Measurements from ENCODE around the gene SPAG8.

Gene SPAG8

GRCh38 chr9:35808433-35808832 lies 3.6 kb downstream of the SPAG8 start:
- no peaks in the 10 kb centered on the region for H3K4me1 ChIP-seq (ENCODE audit: control insufficient read depth, insufficient read depth, low read length)
- no peaks in the 10 kb centered on the region for H3K27me3 ChIP-seq (ENCODE audit: control insufficient read depth, insufficient read depth, low read length)
- no peak overlapping the region for H3K4me3 ChIP-seq (ENCODE audit: low read depth, low read length)
- H3K9me3 ChIP-seq (ENCODE audit: control insufficient read depth, insufficient read depth, low read length) = no peaks in the 10 kb centered on the region
- H3K36me3 ChIP-seq (ENCODE audit: control insufficient read depth, insufficient read depth, low read length) = peaks cover 31% of the 10 kb centered on the region
- H3K9ac ChIP-seq (ENCODE audit: low read depth, low read length) = no peak overlapping the region
- H3K27ac ChIP-seq (ENCODE audit: low read depth, low read length) = no peak overlapping the region

GRCh38 chr9:35806101-35806500 lies 6.0 kb downstream of the SPAG8 start:
- no peak overlapping the region for H3K27ac ChIP-seq (ENCODE audit: low read depth, low read length)
- peaks cover 41% of the 10 kb centered on the region for H3K36me3 ChIP-seq (ENCODE audit: control insufficient read depth, insufficient read depth, low read length)
- no peak overlapping the region for H3K9ac ChIP-seq (ENCODE audit: low read depth, low read length)
- H3K9me3 ChIP-seq (ENCODE audit: control insufficient read depth, insufficient read depth, low read length) = no peaks in the 10 kb centered on the region
- no peak overlapping the region for H3K4me3 ChIP-seq (ENCODE audit: low read depth, low read length)
- no peaks in the 10 kb centered on the region for H3K4me1 ChIP-seq (ENCODE audit: control insufficient read depth, insufficient read depth, low read length)
- no peaks in the 10 kb centered on the region for H3K27me3 ChIP-seq (ENCODE audit: control insufficient read depth, insufficient read depth, low read length)

GRCh38 chr9:35801328-35802128 lies 10.5 kb downstream of the SPAG8 start:
- H3K36me3 ChIP-seq (ENCODE audit: control insufficient read depth, insufficient read depth, low read length) = peaks cover 24% of the 10 kb centered on the region
- no peaks in the 10 kb centered on the region for H3K4me1 ChIP-seq (ENCODE audit: control insufficient read depth, insufficient read depth, low read length)
- H3K9ac ChIP-seq (ENCODE audit: low read depth, low read length) = no peak overlapping the region
- H3K27me3 ChIP-seq (ENCODE audit: control insufficient read depth, insufficient read depth, low read length) = no peaks in the 10 kb centered on the region
- no peak overlapping the region for H3K4me3 ChIP-seq (ENCODE audit: low read depth, low read length)
- no peaks in the 10 kb centered on the region for H3K9me3 ChIP-seq (ENCODE audit: control insufficient read depth, insufficient read depth, low read length)
- H3K27ac ChIP-seq (ENCODE audit: low read depth, low read length) = no peak overlapping the region

- H3K36me3 ChIP-seq (ENCODE audit: control insufficient read depth, insufficient read depth, low read length) = peaks cover 14% of the 10 kb centered on the region
- H3K9me3 ChIP-seq (ENCODE audit: control insufficient read depth, insufficient read depth, low read length) = no peaks in the 10 kb centered on the region
- H3K27ac ChIP-seq (ENCODE audit: low read depth, low read length) = no peak overlapping the region
- no peaks in the 10 kb centered on the region for H3K27me3 ChIP-seq (ENCODE audit: control insufficient read depth, insufficient read depth, low read length)
- H3K9ac ChIP-seq (ENCODE audit: low read depth, low read length) = no peak overlapping the region
- no peaks in the 10 kb centered on the region for H3K4me1 ChIP-seq (ENCODE audit: control insufficient read depth, insufficient read depth, low read length)
- H3K4me3 ChIP-seq (ENCODE audit: low read depth, low read length) = no peak overlapping the region
Measured at GRCh38 chr9:35800530-35800929, 11.5 kb downstream of the SPAG8 start.

- no peaks in the 10 kb centered on the region for H3K4me1 ChIP-seq (ENCODE audit: control insufficient read depth, insufficient read depth, low read length)
- H3K27ac ChIP-seq (ENCODE audit: low read depth, low read length) = no peak overlapping the region
- no peaks in the 10 kb centered on the region for H3K9me3 ChIP-seq (ENCODE audit: control insufficient read depth, insufficient read depth, low read length)
- no peak overlapping the region for H3K4me3 ChIP-seq (ENCODE audit: low read depth, low read length)
- H3K27me3 ChIP-seq (ENCODE audit: control insufficient read depth, insufficient read depth, low read length) = no peaks in the 10 kb centered on the region
- peaks cover 10% of the 10 kb centered on the region for H3K36me3 ChIP-seq (ENCODE audit: control insufficient read depth, insufficient read depth, low read length)
- H3K9ac ChIP-seq (ENCODE audit: low read depth, low read length) = no peak overlapping the region
Measured at GRCh38 chr9:35798658-35799374, 13.2 kb downstream of the SPAG8 start.

GRCh38 chr9:35797311-35798109 lies 14.6 kb downstream of the SPAG8 start:
- Histone ChIP-seq H3K9ac (ENCODE audit: low read depth, low read length) (no peak overlapping the region), H3K9me3 (ENCODE audit: control insufficient read depth, insufficient read depth, low read length) (no peaks in the 10 kb centered on the region), H3K27me3 (ENCODE audit: control insufficient read depth, insufficient read depth, low read length) (no peaks in the 10 kb centered on the region), H3K27ac (ENCODE audit: low read depth, low read length) (no peak overlapping the region), H3K36me3 (ENCODE audit: control insufficient read depth, insufficient read depth, low read length) (peaks cover 7% of the 10 kb centered on the region; the same call in 1 of the 2 replicates), H3K4me1 (ENCODE audit: control insufficient read depth, insufficient read depth, low read length) (no peaks in the 10 kb centered on the region), H3K4me3 (ENCODE audit: low read depth, low read length) (no peak overlapping the region)

- no peak overlapping the region for H3K27ac ChIP-seq (ENCODE audit: low read depth, low read length)
- peaks cover 4% of the 10 kb centered on the region; the same call in 1 of the 2 replicates for H3K27me3 ChIP-seq (ENCODE audit: control insufficient read depth, insufficient read depth, low read length)
- H3K9me3 ChIP-seq (ENCODE audit: control insufficient read depth, insufficient read depth, low read length) = no peaks in the 10 kb centered on the region
- peaks cover 4% of the 10 kb centered on the region for H3K4me1 ChIP-seq (ENCODE audit: control insufficient read depth, insufficient read depth, low read length)
- H3K9ac ChIP-seq (ENCODE audit: low read depth, low read length) = no peak overlapping the region
- H3K4me3 ChIP-seq (ENCODE audit: low read depth, low read length) = no peak overlapping the region
- no peaks in the 10 kb centered on the region; the same call in 1 of the 2 replicates for H3K36me3 ChIP-seq (ENCODE audit: control insufficient read depth, insufficient read depth, low read length)
Measured at GRCh38 chr9:35795695-35796094, 16.4 kb downstream of the SPAG8 start.

GRCh38 chr9:35793461-35793860 lies 18.6 kb downstream of the SPAG8 start:
- Histone ChIP-seq H3K9ac (ENCODE audit: low read depth, low read length) (no peak overlapping the region), H3K4me3 (ENCODE audit: low read depth, low read length) (no peak overlapping the region), H3K9me3 (ENCODE audit: control insufficient read depth, insufficient read depth, low read length) (no peaks in the 10 kb centered on the region), H3K4me1 (ENCODE audit: control insufficient read depth, insufficient read depth, low read length) (peaks cover 18% of the 10 kb centered on the region), H3K27me3 (ENCODE audit: control insufficient read depth, insufficient read depth, low read length) (peaks cover 7% of the 10 kb centered on the region; the same call in 1 of the 2 replicates), H3K27ac (ENCODE audit: low read depth, low read length) (no peak overlapping the region), H3K36me3 (ENCODE audit: control insufficient read depth, insufficient read depth, low read length) (no peaks in the 10 kb centered on the region)

- no peaks in the 10 kb centered on the region for H3K36me3 ChIP-seq (ENCODE audit: control insufficient read depth, insufficient read depth, low read length)
- no peak overlapping the region for H3K4me3 ChIP-seq (ENCODE audit: low read depth, low read length)
- H3K9ac ChIP-seq (ENCODE audit: low read depth, low read length) = no peak overlapping the region
- no peaks in the 10 kb centered on the region for H3K9me3 ChIP-seq (ENCODE audit: control insufficient read depth, insufficient read depth, low read length)
- H3K27ac ChIP-seq (ENCODE audit: low read depth, low read length) = no peak overlapping the region
- peaks cover 7% of the 10 kb centered on the region; the same call in 1 of the 2 replicates for H3K27me3 ChIP-seq (ENCODE audit: control insufficient read depth, insufficient read depth, low read length)
- peaks cover 18% of the 10 kb centered on the region for H3K4me1 ChIP-seq (ENCODE audit: control insufficient read depth, insufficient read depth, low read length)
Measured at GRCh38 chr9:35792826-35793225, 19.2 kb downstream of the SPAG8 start.

GRCh38 chr9:35792024-35792813 lies 19.8 kb downstream of the SPAG8 start:
- Histone ChIP-seq H3K36me3 (ENCODE audit: control insufficient read depth, insufficient read depth, low read length) (no peaks in the 10 kb centered on the region), H3K9me3 (ENCODE audit: control insufficient read depth, insufficient read depth, low read length) (no peaks in the 10 kb centered on the region), H3K4me3 (ENCODE audit: low read depth, low read length) (peak overlapping the region; percentile 71; the same call in 1 of the 2 replicates), H3K4me1 (ENCODE audit: control insufficient read depth, insufficient read depth, low read length) (peaks cover 18% of the 10 kb centered on the region), H3K27me3 (ENCODE audit: control insufficient read depth, insufficient read depth, low read length) (peaks cover 7% of the 10 kb centered on the region; the same call in 1 of the 2 replicates), H3K9ac (ENCODE audit: low read depth, low read length) (no peak overlapping the region), H3K27ac (ENCODE audit: low read depth, low read length) (no peak overlapping the region)

All from HUES48 (cell line).